Measurements from ENCODE around the gene NUP98.

DNA sequence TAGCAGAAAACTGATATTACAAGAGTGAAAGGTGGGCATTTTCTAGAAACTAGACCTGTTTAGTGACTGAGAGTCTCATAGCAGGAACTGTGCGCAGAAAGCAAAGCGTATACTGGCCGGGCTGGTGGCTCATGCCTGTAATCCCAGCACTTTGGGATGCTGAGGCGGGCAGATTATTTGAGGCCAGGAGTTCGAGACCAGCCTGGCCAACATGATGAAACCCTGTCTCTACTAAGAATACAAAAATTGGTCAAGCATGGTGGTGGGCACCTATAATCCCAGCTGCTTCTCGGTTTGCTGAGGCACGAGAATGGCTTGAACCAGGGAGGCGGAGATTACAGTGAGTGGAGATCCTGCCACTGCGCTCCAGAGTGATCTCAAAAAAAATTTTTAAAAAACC, 1.8 kb upstream of the NUP98 start:
- TF ChIP-seq SP1 (IDR thresholded peaks at IDR 0.05; ENCODE audit: low read depth) (no peak), POLR2AphosphoS5 (IDR thresholded peaks at IDR 0.05; ENCODE audit: low read depth, low read length) (no peak)

All from HCT116 (cell line).